Stimulated activated CD4-positive, alpha-beta T cell treated with anti-CD3 and anti-CD28 coated beads, Interleukin-4, amount 100 ng/mL, for 48 hours (primary cell): ENCODE measurements around the gene RLN3.

Experiments
- DNase-seq, 2 donors: peaks; one replicate each; pipeline ENCODE4 v3.0.0-alpha.2; 2020; ENCODE audit warnings: low read depth in 2 of 2

The RLN3 gene, protein sequence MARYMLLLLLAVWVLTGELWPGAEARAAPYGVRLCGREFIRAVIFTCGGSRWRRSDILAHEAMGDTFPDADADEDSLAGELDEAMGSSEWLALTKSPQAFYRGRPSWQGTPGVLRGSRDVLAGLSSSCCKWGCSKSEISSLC

GRCh38 chr19:14027856-14028450 is at the start of gene RLN3:
Gene RLN3, plus strand, starts transcription at chr19:14028148. Its CDS starts 57 bp downstream, at chr19:14028205.
- DNase-seq, result no peak

GRCh38 chr19:13978351-13979243 is 49.4 kb upstream of the RLN3 start:
- DNase-seq, result no peak

DNA sequence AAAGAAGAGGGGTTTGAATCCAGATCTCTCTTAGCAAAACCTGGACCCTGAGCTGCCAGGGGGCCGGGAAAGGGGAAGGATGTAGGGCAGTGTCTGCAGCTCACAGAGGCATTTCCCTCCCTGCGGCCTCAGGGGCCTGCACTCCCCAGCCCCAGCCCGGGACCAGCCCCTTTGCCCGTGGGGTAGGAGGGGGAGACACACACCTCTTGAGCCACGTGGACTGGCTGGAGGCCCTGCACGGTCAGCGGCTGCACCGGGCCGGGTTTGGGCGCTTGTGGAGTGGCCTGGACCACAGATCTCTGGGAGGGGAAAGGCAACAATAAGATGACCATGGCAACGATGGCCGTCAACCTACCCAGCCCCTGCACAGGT is 48.7 kb upstream of the RLN3 start:
- DNase-seq, result no peak

DNA sequence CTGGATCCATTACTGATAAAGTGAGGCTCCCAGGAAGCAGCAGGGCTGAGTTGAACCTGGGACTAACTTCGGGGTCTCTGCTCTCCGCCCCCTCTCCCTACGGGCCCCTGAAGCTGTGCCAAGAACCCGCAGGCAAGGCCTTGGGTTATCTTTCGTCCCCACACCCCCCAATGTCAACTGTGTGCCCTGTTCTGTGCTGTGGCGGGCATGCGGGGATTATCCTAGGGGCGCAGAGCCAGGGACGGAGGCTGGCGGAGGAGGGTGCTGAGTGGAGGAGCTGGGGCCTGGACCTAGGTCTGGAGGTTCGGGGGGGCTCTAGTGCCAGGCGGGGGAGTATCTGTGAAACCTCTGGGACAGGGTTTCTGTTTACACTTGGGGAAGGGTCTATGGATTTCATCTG is 48.3 kb upstream of the RLN3 start:
- no peak for DNase-seq

GRCh38 chr19:13980340-13980739 is 47.6 kb upstream of the RLN3 start:
- no peak for DNase-seq

GRCh38 chr19:13981021-13981420 is 46.9 kb upstream of the RLN3 start:
- DNase-seq, result no peak

GRCh38 chr19:13981467-13981866 is 46.5 kb upstream of the RLN3 start:
- no peak for DNase-seq

GRCh38 chr19:13981988-13982501 is 45.9 kb upstream of the RLN3 start:
- no peak for DNase-seq

DNA sequence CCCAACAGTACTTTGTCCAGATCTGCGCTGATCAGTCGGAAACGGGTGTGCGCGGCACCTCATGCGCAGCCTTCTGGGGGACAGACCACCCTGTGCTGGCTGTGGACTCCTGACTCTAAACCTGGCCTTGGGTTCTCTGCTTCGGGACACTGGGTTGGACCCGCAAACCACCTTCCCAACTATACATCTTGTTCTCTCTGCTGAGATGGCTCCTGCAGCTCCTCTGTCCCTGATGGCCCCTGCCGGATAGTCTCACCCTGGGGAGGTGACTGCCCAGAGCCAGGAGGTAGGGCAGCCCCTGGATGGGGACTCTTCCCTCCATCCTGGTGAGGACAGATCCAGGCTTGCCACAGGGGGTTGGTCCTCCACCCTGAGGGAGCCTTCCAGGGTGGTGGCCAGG is 45.2 kb upstream of the RLN3 start:
- no peak for DNase-seq

DNA sequence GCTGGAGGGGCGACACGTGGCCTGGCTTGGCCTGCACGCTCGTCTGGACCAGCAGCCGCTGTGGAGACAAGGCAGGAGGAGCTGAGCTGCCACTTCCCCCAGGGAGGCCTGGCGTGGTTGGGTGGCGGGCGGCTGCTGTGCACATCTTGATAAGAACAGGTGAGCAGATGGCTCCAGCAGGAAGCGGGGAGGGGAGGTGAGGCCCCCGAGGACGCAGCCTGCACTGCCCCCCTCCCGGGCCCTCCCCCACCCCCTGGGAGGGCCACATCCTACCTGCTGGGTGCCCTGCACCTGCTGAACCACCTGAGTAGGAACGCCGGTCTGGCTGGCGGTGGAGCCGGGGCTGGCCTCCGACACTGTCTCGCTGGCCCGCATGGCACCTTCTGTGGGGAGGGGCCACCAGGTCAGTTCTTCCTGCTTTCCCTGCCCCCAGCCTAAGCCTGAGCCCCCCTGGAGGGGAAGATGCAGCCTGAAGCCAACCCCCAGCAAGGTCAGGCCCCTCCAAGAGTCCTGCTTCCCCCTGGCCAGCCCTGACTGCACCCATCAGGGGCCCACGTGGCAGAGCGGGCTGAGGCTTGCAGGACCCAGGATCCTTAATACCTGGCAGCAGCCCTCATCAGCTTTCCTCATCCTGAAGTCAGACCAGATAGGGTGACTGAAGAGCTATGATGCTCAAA is 44.6 kb upstream of the RLN3 start:
- no peak for DNase-seq

- no peak for DNase-seq
Measured at GRCh38 chr19:13984186-13984585, 43.8 kb upstream of the RLN3 start.

DNA sequence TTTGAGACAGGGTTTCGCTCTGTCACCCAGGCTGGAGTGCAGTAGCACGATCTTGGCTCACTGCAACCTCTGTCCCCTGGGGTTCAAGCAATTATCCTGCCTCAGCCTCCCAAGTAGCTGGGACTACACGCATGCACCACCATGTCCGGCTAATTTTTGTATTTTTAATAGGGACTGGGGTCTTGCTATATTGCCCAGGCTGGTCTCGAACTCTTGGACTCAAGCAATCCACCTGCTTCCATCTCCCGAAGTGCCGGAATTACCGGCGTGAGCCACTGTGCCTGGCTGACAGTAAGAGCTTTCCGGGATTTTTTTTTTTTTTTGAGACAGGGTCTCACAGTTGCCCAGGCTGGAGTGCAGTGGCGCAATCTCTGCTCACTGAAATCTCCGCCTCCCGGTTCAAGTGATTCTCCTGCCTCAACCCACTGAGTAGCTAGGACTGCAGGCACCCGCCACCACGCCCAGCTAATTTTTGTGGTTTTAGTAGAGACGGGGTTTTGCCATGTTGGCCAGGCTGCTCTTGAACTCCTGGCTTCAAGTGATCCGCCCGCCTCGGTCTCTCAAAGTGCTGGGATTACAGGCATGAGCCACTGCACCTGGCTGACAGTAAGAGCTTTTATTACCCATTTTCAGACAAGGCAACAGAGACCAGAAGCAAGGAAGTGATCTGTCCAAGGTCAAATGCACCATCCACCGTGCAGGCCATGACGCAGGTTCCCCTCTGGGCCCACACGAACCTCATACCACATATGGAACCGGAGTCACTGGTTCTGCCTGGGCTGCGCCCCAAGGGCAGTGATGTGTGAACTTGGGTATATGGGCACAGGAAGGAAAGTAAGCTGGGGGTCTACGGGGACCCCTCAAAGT is 42.8 kb upstream of the RLN3 start:
- no peak for DNase-seq

DNA sequence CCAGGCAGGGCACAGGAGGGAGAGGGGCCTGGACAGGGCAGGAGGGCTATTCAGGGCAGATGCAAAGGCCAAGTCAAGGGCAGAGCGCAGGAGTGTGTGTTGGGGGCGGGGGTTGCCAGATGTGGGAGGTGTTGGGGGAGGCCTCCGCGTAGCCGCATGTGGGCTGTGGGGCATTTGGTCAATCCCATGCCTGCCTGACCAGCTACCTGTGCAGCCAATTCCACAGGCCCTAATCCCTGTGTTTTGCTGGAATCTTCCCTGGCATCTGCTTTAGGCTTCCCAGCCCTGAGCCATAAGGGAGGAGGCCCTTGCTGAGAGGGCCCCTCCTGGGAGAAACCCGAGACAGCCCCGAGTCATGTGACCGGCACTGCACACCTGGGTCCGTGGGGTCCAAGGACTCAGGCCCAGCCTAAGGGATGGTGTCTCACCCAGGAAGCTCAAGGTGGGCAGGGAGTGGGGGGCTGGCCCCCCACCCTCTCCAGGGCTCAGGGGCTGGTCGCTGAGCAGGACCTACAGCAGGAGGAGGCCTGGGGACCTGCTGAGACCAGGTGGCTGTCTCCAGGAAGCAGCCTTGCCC is 42.1 kb upstream of the RLN3 start:
- no peak for DNase-seq

DNA sequence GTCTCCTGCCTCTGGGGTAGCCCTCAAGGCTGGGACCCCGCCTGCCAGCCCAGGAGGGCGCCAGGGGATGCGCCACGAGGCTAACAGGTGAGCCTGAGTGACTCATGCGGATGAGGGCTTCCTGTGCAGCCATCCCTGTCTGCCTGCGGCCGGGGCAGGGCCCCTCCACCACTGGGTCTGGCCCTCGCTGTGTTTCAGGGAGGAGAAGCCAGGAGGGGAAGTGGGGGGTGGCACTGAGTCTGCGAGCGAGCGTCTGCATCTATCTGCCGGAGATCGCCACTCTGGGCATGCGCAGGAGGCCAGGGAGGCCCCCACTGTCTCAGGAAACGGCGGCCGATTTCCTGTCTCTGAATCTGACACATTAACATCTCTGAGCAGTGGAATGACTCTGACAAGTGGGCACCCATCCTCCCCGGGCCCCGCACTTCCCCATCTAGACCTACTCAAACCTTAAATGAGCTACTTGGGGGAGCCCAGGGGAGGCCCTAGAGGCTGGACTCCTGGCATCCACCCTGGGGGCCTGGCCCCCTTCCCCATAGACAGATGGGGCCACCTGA is 41.5 kb upstream of the RLN3 start:
- DNase-seq, result peak; percentile 98 to 99

DNA sequence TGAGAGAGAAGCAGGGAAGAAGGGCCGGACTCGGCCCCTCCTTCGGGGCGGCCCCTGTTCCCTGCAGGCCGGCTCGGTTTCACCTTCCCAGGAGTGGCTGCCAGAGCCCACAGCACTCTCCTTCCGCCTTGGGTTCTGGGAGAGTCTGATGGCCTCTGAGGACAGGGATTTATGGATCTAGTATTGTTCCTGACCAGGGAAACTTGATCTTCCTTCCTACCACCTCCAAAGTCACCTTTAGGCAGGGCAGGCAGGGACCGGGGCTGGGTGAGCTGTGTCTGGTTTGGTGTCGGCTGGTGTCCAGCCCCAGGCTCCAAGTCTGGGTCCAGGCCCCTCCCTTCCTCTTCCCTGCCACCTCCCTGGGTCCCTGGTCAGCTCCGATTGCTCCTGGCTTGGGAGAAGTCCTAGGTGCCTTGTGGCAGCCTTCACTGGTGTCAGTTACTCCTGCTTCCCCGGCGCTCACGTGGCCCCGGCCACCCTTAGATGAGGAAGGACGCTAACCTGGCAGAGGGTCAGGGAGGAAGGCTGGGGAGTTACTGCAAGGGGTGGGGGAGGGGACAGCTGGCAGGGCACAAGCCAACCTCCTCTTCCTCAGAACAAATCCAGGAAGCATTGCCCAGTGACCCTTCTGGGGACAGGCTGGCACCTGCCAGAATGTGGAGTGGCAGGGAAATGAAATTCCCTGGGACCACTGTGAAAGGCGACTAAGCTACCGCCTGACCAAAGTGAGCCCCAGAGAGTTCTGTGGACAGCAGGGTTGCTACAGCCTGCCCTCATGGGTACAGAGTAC is 40.7 kb upstream of the RLN3 start:
- no peak for DNase-seq

DNA sequence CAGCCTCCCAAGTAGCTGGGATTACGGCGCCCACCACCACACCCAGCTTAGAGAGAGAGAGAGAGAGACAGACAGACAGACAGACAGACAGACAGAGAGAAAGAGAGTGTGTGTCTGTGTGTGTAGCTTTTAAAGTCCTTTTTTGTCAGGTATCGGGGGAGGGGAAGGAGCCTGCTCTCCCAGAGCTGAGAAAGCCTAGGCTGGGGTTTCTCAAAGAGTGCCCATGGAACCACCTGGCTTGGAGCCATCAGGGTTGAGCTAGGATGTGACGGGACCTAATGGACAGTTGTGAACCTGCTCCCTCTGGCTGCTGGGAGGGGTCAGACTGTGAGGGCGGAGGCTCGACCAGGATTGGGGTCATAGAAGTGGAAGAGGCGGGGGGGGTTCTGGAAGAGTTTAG is 38.5 kb upstream of the RLN3 start:
- DNase-seq, result no peak

- DNase-seq, result no peak
Measured at GRCh38 chr19:13990085-13990484, 37.9 kb upstream of the RLN3 start.

DNA sequence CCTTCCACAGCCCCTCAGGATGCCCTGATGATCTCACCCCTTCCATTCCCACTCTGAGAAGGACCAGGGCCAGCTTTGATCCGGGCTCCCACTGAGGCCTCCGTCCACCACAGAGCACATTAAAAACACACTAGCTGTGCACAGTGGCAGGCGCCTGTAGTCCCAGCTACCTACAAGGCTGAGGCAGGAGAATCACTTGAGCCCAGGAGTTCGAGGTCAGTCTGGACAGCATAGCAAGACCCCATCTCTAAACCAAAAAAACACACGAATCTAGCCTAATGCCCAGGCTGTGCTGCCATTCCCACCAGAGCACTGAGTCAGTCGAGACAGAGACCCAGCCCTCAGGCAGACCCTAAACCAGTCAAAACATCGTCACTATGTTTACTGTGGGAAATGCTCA is 35.9 kb upstream of the RLN3 start:
- DNase-seq, result no peak

DNA sequence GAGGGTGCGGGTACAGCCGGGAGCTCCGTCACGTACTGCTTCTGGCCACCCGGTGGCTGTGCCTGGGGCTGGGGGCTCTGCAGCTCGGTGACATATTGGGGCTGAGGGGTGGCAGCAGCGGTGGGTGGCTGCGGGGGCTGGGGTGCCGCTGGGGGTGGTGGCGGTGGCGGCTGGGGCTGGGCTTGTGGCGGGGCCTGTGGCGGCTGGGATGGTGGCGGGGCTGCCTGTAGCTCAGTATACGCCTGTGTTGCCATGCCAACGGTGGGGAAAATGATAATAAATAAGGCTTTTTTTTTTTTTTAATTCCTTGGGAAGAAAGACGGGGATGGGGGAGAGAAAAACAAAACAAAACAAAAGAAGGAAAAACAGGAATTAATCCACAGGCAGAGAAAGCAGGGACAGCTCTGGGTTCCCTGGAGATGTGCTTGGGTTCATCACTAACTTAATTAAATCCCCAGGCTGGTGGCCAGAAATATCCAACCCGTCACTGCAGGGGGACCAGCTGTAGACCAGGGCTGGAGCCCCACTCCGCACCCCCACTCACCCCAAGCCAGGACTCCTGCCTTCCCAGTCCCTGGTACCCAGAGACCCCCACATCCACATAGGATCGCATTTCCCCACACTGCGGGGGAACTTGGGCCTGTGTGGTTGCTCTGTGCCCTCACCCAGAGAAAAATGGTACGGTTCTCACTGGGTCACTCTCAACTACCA is 34.2 kb upstream of the RLN3 start:
- DNase-seq, result no peak
